Activated CD8-positive, alpha-beta memory T cell treated with anti-CD3 and anti-CD28 coated beads, Interleukin-2, amount 50 U/mL, for 1 hour (primary cell): ENCODE data around the gene AK6.
"Not testable (repeated sequence)": the region's sequence is repeated elsewhere in the genome, so short reads cannot be mapped to it uniquely, and the experiment has no call there.

Experiments
- DNase-seq: peaks from one replicate; pipeline ENCODE4 v3.0.0-alpha.2; 2020; ENCODE audit errors: extremely low read depth

Gene AK6

GRCh38 chr5:69369340-69370121 is at the start of gene AK6, which contains the start of the genes RAD17 and TAF9:
AK6 (minus strand) TSS chr5:69369520; CDS start chr5:69369490, 30 bp downstream.
RAD17 (plus strand) TSS chr5:69369818; CDS start chr5:69372209, 2,391 bp downstream.
TAF9 (minus strand) TSS chr5:69369520; CDS start chr5:69365737, 3,783 bp downstream.
- DNase-seq: peak; percentile 75

- DNase-seq: no peak
These were observed 49.2 kb upstream of the AK6 start for GRCh38 chr5:69418554-69418953.

GRCh38 chr5:69416699-69417098 is 47.4 kb upstream of the AK6 start:
- no peak for DNase-seq

GRCh38 chr5:69416180-69416579 is 46.9 kb upstream of the AK6 start:
- DNase-seq: no peak

GRCh38 chr5:69415584-69415958 is 46.3 kb upstream of the AK6 start:
- no peak for DNase-seq

- DNase-seq: no peak
These were observed 45.7 kb upstream of the AK6 start, which contains the start of gene MARVELD2 for GRCh38 chr5:69414885-69415583. MARVELD2 (plus strand) TSS chr5:69415116; CDS start chr5:69419386, 4,270 bp downstream.

- no peak for DNase-seq
These were observed 35.5 kb upstream of the AK6 start for GRCh38 chr5:69404659-69405330.

DNA sequence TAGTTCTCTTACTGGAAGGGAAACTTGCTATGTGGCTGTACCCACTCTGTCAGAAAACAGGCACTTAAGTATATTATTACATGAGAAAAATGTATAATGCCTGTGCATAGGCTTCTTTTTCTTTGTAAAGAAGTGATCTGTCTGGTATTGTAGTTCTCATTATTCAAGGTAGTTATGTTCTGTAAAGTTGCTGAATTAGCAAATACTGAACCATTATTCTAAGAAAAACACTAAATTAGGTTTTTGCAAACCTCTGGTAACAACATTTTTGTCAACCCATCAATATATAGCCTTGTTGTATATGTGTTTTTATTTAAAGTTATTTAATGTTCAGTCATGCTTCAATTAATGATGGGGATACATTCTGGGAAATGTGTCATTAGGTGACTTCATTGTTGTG is 9.1 kb upstream of the AK6 start:
- DNase-seq: no peak

- no peak for DNase-seq
These were observed 5.7 kb upstream of the AK6 start for GRCh38 chr5:69374911-69375446.

- DNase-seq: no peak
These were observed 3.1 kb upstream of the AK6 start for GRCh38 chr5:69372394-69372793.

GRCh38 chr5:69370335-69370734 is 1.0 kb upstream of the AK6 start:
- DNase-seq: not testable (repeated sequence)

DNA sequence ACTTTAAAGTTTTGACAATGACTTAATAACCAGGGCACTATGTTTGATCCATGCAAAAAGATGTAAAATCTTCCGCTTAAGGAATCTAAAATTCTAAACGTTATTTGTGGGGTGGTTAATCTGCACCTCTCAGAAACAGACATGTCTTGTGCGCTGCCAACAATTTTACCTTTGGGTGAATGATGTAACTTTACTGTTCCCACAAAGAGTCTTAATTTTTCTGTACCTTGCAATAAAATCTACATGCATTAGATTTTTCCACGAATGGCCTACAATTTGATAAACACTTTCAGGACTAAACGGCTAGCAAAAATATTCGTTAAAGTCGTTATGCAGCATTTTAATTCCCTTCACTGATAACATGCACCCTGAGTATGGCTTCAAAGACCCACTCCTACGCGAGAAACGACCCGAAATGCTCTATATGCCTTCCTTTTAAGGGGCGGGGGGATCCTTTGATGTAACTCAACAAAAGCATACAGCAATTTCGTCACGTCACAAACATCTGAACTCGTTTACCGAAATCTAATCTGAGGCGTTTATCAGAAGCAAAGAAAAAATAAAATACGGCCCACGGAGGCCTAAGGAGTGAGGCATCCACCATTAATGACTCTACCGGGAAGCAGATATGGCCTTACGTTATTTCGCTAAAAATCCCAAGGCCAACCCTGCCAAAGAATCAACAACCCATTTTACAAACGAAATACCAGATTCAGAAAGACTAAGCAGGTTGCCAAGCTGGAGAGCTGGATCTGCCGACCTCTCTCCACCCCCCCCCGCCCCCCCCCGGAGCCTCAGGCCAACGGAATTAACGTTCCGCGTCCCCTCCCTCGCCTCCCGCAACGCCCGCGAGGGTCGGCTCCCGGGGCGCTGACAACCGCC is 621 bp downstream of the AK6 start:
- peak; percentile 25 for DNase-seq

GRCh38 chr5:69367697-69368279 is 1.5 kb downstream of the AK6 start:
- no peak for DNase-seq

- DNase-seq: no peak
These were observed 4.5 kb downstream of the AK6 start for GRCh38 chr5:69364850-69365249.

GRCh38 chr5:69364414-69364813 is 4.9 kb downstream of the AK6 start:
- no peak for DNase-seq

- DNase-seq: no peak
These were observed 8.9 kb downstream of the AK6 start for GRCh38 chr5:69360442-69360841.

DNA sequence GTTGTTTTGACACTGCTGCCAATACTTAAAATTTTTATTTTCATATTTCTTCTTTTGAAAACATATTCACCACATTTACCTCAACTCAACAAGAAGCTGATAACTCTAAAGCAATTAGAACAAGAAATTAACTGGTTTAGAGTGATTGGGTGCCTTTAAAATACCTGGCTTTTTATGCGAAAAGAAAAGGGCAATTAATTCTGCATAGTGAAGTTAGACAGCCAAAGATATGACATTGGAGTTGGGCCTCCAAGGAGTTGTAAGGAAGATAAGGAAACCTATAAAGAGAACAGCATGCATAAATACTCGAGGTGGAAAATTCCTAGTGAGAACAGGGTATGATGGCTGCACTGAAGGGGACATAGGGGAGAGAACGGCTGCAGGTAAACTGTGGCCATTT is 9.6 kb downstream of the AK6 start:
- no peak for DNase-seq

DNA sequence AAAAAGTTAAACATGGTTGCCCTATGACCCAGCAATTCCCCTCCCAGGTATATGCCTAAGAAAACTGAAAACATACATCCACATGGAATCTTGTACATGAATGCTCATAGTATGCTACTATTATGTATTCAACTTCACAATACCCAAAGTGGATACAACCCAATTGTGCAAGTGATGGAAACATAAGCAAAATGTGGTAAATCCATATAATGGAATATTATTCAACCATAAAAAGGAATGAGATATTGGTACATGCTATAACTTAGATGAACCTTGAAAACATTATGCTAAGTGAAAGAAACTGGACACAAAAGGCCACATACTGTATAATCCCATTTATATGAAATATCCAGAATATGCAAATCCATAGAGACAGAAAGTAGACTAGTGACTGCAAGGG is 18.7 kb downstream of the AK6 start:
- no peak for DNase-seq

- DNase-seq: no peak
These were observed 26.2 kb downstream of the AK6 start for GRCh38 chr5:69343083-69343482.

DNA sequence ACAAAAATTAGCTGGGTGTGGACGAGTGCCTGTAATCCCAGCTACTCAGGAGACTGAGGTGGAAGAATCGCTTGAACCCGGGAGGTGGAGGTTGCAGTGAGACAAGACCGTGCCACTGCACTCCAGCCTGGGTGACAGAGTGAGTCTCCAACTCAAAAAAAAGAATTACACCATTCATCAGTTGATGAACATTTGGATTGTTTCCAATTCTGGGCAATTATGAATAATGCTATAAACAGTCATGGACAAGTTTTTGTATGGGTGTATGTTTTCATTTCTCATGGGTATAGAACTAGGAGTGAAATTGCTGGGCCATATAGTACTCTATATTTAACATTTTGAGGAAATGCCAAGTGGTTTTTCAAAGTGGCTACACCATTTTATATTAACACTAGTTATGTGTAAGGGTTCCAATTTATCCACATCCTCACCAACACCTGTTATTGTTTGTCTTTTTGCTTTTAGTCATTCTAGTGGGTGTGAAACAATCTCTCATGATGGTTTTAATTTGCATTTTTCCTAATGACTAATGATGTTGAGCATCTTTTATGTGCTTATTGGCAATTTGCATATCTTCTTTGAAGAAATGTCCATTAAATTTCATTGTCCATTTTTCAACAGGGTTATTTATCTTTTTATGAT is 27.7 kb downstream of the AK6 start:
- DNase-seq: no peak
